NCI-H345 treated with DMSO at 0.1 percent for 48 hours (cell line): ENCODE data around the gene EPB41L5.
"Not testable (repeated sequence)": the region's sequence is repeated elsewhere in the genome, so short reads cannot be mapped to it uniquely, and the experiment has no call there.

Experiments
- DNase-seq: peaks from one replicate; lab custom pipeline; 2025; ENCODE audit not compliant: unreplicated experiment; lab: John Stamatoyannopoulos, UW

The EPB41L5 gene

DNA sequence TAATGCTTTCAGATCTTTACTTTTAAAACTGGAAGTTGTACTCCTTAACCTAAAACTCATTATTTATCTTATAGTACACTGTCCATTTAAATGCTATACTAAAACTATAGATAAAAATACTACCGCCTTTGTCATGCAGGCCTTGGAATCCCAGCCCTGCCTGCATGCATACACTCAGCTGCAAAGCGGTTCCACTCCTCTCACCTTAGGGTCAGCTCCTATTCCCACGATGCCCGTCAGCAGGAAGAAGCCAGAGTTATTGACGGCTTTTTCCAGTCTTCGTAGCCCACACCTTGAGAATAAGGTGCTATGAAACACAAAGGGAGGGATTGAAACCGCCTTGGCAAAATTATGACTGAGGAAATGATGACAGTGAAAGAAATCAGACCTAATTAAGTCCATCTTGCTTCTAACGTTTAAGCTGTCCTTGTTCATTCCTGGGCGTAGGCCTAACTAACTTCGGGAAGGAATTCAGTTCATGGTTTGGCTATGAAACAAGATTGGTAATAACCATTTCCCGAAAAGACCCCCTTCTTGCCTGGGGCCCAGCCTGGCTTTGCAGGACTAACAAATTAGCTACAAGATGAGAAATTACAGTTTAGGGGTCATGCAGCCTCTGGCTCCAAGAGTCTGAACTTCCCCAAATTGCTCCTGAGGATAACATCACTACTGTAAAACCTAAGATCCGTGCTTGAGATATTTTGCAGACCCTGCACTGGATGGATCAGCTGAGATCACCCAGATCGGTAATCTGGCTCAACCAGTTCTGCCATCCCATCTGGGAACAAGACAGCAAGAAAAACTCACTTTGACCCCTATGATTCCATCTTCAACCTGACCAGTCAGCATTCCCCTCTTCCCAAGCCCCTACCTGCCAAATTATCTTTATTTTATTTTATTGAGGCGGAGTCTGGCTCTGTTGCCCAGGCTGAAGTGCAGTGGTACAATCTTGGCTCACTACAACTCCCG is 17.1 kb downstream of the EPB41L5 start:
- DNase-seq = no peak

DNA sequence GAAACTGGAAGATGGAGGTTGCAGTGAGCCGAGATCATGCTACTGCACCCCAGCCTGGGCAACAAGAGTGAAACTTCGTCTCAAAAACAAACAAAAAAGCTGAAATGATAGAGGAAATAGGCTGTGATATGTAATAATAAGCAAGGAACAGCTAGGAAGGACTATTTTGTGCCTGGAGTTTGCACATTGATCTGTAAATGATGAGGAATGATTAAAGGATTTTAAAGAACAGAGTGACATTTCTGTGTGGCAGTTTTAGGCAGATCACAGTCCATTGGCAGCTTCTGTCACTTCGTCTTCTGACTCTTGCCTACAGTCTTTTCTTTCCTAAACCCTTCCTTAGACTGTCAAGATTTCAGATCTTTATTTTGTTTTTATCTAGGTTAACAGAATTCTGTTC is 19.4 kb downstream of the EPB41L5 start:
- DNase-seq = no peak

DNA sequence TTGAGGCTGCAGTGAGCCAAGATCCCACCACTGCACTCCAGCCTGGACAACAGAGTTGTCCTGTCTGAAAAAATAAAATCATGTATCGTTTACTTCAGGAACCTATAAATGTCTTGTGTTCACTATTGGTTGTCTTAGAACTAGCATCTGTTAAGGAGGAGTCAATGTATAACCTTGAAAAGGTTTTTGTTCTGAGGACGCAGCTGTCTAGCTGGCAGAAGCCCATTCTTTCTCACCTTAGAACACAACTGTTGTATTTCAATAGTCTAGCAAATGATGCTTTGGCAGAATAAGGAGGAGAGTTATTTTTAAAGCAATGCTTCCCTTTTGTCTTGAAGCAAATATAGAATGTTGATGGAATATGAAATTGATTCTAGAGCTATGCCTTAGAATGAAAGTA is 21.1 kb downstream of the EPB41L5 start:
- no peak for DNase-seq

DNA sequence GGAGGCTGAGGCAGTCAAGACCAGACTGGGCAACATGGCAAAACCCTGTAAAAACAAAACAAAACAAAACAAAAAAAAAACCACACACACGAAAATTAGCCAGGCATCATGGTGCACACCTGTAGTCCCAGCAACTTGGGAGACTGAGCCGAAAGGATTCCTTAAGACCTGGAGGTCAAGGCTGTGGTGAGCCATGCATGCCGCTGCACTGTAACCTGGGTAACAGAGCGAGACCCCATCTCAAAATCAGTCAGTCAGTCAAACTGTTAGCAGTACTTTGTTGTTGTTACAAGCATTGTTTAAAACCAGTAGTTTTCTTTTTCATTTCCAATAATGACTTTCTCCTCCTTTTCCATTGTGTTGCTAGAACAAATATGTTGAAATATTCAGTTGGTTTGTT is 21.7 kb downstream of the EPB41L5 start:
- no peak for DNase-seq

DNA sequence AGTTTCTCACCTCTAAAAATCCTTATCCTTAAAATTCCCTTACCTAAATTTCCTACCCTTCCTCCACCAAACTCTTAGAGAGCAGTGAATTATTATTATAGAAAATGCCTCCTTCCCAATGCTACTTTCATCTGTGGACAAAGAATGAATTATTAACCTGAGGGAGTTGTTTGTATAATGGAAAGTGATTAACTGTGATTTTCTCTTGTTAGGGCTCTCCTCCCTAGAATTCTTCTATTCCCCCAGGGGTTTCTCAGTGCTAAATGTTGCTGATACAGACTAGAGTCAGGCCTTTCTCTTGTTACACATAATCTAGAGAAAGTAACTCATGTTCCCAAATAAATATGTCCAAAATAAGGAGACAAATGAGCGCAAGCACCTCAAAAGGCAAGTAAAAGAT is 23.3 kb downstream of the EPB41L5 start:
- DNase-seq = no peak

DNA sequence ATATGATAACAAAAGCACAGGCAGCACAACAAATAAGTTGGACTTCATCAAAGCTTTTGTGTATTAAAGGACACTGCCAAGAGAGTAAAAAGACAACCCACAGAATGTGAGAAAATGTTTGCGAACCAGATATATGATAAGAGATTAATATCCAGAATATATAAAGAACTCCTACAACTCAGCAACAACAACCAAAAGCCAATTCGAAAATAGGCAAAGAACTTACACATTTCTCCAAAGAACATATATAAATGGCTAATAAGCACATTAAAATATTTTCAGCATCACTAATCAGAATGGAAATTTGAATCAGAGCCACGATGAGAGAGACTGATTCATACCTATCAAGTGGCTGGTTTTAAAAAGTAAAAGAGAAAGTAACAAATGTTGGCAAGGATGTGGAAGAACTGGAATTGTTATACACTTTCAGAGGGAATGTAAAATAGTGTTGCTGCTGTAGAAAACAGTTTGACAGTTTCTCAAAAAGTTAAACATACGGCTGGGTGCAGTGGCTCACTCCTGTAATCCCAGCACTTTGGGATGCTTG is 25.2 kb downstream of the EPB41L5 start:
- DNase-seq = no peak

DNA sequence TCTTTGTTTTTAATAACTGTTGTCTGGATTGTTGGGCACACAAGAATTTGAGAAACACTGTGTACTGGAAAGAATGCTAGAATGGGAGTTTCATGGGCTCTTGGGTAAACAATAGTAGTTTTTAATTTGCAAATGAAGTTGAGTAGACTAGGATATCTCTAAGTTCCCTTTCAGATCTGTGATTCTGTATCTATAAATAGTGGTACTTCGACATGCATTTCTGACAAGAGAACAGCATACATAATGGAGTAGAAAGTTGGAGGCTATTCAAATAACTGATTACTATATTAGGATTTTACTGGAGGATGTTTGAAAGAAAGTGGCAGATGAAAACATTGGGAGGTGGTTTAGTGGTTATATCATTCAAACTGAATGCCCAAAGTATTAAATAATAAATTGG is 29.5 kb downstream of the EPB41L5 start:
- no peak for DNase-seq

DNA sequence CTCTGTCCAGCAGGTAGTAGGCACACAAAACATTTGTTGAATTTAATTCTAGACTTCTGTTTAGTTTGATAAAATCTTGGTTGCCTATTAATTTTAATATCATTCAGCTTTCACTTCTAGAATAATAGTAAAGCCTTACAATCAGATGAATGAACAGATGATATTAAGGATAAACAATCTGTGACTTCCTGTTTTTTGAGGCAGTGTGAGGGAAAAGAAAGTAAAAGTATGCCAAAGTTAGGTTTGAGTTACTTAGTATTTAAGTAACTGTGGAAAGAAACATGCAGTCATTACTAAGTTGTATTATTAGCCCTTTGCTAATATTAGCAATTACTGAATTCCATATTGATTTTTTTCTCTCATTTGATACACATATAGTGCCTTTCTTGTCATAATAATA is 31.5 kb downstream of the EPB41L5 start:
- DNase-seq = no peak

DNA sequence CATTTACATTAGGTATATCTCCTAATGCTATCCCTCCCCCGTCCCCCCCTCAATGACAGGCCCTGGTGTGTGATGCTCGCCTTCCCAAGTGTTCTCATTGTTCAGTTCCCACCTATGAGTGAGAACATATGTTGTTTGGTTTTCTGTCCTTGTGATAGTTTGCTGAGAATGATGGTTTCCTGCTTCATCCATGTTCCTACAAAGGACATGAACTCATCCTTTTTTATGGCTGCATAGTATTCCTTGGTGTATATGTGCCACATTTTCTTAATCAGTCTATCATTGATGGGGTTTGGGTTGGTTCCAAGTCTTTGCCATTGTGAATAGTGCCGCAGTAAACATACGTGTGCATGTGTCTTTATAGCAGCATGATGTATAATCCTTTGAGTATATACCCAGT is 32.9 kb downstream of the EPB41L5 start:
- DNase-seq = not testable (repeated sequence)

DNA sequence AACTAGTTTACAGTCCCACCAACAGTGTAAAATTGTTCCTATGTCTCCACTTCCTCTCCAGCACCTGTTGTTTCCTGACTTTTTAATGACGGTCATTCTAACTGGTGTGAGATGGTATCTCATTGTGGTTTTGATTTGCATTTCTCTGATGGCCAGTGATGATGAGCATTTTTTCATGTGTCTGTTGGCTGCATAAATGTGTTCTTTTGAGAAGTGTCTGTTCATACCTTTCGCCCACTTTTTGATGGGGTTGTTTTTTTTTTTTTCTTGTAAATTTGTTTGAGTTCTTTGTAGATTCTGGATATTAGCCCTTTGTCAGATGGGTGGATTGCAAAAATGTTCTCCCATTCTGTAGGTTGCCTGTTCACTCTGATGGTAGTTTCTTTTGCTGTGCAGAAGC is 33.4 kb downstream of the EPB41L5 start:
- not testable (repeated sequence) for DNase-seq

DNA sequence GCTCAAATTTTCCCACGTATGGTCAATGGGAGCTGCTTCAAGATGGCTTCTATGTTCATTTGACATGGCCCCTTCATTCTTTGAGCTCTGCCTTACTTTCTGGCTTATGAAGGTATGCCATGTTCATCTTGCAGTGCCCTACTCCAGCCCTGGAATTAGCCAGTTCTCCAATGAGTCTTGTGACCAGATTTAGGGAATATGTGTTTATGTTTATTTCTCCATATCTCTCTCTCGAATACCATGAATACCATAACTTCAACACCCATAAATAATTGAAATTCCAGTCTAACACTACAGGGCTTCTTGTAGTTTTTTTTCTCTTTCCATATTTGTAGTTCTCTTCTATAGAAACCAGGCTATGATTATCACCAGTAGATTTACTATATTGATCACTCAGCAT is 39.7 kb downstream of the EPB41L5 start:
- DNase-seq = no peak

DNA sequence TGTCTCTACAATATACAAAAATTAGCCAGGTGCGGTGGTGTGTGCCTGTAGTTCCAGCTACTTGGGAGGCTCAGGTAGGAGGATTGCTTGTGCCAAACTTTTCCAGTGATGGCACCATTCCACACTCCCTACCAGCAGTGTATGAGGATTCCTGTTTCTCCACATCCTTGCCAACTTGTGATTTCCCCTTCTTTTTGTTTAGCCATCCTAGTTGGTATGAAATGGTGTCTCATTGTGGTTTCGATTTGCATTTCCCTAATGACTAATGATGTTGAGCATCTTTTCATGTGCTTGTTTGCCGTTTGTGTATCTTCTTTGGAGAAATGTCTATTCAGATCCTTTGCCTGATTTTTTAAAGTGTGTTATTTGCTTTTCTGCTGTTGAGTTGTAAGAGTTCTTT is 41.0 kb downstream of the EPB41L5 start:
- no peak for DNase-seq

DNA sequence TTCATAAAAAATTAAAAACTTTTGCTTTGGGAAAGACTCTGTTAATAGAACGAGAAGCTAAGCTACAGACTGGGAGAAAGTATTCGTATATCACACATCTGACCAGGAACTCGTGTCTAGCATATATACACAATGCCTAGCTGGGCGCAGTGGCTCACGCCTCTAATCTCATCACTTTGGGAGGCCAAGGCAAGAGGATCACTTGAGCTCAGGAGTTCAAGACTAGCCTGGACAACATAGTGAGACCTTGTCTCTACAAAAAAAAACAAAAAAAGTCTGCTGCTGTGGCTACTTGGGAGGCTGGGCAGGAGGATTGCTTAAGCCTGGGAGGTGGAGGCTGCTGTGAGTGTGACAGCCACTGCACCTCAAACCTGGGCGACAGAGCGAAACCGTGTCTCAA is 46.6 kb downstream of the EPB41L5 start:
- DNase-seq = no peak

DNA sequence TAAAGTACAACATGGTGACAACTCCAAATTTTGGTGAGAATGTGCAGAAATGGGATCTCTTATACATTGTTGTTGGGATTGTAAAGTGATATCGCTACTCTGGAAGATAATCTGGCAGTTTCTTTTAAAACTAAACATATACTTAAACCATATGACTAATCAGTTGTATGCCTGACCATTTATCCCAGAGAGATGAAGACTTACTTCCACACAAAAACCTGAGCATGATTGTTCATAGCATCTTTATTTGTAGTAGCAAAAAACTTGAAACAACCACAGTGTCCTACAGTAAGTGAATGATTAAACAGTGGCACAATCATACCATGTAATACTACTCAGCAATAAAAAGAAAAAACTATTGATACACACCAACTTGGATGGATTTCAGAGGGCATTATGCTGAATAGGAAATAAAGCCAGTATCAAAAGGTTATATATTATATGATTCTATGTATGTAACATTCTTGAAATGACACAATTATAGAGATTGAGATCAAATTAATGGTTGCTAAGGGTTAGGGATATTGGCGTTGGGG is 47.3 kb downstream of the EPB41L5 start:
- no peak for DNase-seq

DNA sequence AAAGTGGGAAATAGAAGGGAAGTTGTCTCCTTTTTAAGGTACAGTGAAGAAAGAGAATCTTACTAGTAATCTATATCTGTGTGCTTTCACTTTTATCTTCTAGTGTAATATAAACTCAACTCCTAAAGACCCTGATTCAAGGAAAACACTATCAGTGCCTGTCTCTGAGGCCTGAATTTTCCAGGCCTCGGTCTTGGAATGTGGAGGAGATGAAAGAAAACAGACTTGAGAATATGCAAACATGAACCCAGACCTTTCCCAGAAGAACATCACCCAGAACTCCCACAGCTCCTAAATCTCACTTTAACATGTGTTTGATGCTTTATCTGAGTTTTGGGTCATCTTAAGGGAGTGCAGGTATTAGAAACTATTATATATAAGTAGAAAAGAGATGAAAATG is 51.8 kb downstream of the EPB41L5 start:
- no peak for DNase-seq

DNA sequence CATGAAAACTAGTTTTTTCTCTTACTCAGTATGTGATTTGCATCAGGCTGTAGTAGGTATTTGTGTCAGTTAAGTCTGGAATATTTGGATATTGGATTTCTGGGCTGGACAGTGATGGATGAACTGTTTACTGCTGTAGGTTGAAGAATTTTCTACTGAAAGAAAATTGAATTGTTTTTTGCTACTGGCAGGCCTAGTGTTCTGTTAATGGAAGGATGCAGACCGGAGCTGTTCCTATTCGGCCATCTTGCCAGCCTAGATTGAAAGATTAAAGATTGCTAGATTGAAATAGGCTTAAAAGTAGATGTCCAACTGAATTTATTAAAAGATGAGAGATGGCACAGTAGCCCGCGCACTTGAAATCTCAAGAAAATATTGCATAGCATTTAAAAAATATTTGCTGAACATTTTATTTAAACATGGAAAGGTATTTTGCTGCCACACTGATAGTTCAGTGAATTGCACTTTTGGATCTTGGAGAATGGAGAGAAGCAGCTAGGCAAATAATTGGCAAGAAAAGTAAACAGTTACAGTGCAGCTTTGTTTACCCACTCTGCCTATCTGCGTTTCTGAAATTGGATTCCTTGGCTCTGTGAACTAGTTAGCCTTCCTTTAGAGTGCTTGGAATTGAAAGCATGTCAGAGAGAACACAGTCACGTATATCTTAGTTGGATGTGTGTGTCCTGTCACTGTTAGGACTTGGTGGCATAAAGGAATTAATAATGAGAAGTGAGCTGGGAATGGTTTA is 54.1 kb downstream of the EPB41L5 start:
- peak; percentile 87 for DNase-seq

DNA sequence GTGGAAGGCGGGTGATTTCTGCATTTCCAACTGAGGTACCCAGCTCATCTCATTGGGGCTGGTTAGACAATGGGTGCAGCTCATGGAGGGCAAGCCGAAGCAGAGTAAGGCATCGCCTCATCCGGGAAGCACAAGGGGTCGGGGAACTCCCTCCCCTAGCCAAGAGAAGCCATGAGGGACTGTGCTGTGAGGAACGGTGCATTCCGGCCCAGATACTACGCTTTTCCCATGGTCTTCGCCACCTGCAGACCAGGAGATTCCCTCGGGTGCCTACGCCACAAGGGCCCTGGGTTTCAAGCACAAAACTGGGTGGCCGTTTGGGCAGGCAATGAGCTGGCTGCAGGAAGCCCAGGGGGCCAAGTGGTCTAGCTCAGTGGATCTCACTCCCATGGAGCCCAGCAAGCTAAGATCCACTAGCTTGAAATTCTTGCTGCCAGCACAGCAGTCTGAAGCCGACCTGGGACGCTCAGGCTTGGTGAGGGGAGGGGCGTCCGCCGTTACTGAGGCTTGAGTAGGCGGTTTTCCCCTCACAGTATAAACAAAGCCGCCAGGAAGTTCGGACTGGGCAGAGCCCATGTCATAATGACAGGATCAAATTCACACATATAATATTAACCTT is 55.3 kb downstream of the EPB41L5 start:
- DNase-seq = not testable (repeated sequence)

DNA sequence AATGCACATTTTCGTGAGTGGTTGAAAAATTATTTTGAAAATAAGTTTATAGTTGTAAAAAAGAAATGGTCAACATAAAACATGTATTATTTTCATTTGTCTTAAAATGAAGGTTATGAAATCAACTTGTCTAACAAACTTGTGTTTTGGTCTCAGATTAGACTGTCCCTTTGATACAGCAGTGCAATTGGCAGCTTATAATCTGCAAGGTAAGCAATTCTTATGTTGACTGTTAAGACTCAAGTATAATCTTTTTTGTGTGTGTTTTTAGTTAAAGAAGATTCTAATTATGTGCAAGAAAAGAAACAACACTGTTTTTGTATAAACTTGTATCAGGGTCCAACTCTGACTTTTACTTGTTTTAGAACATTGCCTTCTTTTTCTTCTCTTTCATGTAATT is 62.7 kb downstream of the EPB41L5 start:
- no peak for DNase-seq

DNA sequence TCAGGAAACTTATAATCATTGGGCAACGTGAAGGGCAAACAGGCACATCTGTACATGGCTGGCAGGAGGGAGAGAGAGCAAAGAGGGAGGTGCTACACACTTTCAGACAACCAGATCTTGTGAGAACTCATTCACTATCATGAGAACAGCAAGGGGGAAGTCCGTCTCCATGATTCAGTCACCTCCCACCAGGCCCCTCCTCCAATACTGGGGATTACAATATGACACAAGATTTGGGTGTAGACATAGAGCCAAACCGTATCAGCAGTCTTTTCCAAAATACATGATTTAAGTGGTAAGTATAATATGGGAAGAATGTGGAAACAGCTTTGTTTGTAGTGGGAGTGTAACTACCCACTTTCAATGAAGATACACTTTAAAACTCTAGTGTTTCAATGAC is 65.0 kb downstream of the EPB41L5 start:
- no peak for DNase-seq

DNA sequence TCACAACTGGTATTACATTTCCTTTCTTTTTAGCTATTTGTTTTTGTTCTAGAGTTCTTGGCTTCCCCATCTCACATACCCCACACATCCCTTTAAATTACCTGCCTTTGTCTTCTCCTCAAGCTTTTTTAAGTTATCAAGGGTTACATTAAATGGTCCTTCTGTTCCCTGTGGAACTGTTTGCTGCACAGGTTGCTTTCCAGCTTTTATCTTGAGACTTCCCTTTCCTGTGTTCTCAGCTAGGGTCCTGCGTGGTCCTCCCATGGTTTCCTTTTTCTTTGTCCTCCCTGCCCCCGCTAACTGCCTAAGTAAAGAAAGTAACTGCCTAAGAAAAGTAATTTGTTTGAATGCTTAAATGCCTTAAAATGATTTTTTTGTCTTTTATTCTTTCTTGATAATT is 66.8 kb downstream of the EPB41L5 start:
- no peak for DNase-seq

DNA sequence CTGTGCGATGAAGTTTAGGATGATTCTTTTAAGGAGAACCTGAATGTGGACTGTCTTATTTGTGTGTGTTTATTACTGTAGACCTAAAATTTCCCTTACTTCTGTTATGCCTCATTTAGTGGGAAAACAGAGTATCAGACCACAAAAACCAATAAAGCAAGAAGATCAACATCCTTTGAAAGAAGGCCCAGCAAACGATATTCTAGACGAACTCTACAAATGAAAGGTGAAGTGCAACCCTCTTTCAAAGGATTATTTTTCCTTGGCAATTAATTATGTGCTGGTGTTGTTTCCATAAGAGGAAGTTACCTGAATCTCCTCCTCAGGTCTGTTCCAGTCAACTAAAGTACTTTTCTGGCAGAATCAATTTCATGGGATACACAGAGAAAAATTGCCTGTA is 78.6 kb downstream of the EPB41L5 start:
- DNase-seq = no peak
